HL-60 (cell line): ENCODE results near the gene GIMAP2.
"Not testable (repeated sequence)": the region's sequence is repeated elsewhere in the genome, so short reads cannot be mapped to it uniquely, and the experiment has no call there.

ENCODE experiments used
- CTCF ChIP-seq: IDR thresholded peaks from one replicate; pipeline ENCODE4 v1.5.1; 2011; ENCODE audit warnings: low read length, control low read depth, inconsistent platforms; ENCODE audit not compliant: insufficient read depth
- GABPA ChIP-seq: IDR thresholded peaks from 2 replicates; pipeline ENCODE4 v1.6.1; 2012; ENCODE audit warnings: low read depth
- POLR2AphosphoS5 ChIP-seq: IDR thresholded peaks from 2 replicates; pipeline ENCODE4 v1.6.1; 2012; ENCODE audit warnings: low read depth
- REST ChIP-seq: IDR thresholded peaks from 2 replicates; pipeline ENCODE4 v1.6.1; 2012; ENCODE audit warnings: low read depth; ENCODE audit not compliant: insufficient replicate concordance
- SPI1 ChIP-seq: IDR thresholded peaks from 2 replicates; pipeline ENCODE4 v1.6.1; 2012; ENCODE audit warnings: low read depth, mild to moderate bottlenecking, borderline replicate concordance

GRCh38 chr7:150676854-150677253, 8.7 kb upstream of the GIMAP2 start:
- TF ChIP-seq POLR2AphosphoS5, CTCF, REST, GABPA, SPI1: not testable (repeated sequence)
